SIG-M5 treated with dmso at 0.1 percent for 504 hours (cell line): ENCODE measurements around the gene BCAS3.

ENCODE experiments used
- DNase-seq: peaks from one replicate; lab custom pipeline; 2025; ENCODE audit not compliant: unreplicated experiment; lab: John Stamatoyannopoulos, UW

The BCAS3 gene

DNA sequence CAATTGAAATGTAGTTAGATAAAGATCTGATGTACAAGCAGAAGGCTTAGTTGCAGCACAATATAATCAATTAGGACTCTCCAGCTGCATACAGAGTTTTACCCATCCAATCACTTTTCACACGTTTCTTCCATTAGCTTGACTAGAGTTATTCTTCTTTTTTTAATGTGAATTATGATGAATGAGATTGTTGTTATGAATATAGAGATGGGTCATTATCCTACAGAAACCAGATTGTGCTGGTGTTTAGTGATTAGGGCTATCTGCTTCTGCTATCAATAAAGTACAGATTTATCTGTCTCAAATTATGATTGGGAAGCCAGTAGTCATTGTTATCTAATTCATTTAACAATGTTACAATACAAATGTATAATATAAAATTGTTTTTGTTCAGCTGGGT is 500.6 kb downstream of the BCAS3 start:
- DNase-seq, result no peak

DNA sequence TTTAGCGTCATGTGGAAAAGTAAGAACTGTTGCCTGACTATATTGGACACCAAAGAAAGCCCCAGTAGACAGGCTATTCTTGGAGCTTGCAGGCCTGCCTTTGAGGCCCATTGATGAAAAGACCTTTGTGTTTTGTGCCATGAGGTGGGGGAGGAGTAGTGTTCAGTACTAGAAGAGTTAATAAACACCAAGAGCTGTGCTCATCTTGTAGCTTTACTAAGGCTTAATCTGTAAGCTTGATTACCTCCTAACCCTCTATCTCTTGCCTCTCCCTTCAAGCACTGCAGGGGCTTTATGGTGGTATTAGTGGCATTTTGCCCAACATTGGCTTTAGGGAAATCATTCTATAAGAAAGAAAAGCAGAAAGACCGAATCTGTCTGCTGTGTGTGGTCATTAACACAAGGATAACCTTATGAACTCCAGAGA is 501.7 kb downstream of the BCAS3 start:
- no peak for DNase-seq

DNA sequence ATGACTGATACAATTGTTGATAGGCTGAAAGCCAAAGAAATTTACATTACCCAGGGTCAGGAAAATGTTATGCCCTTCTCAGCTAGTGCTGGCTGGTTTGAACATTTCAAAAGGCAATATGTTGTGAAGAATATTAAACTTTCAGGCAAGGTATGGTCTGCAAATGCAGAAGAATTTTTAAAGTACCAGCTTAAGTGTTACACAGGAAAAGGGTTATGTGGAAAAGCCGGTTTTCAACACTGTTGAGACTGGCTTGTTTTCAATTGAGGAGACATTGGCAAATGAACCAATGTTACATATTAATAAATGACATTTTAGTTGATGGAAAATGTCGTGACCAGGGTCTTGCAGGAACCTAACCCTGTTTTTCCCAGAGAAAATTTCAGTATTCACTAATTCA is 506.1 kb downstream of the BCAS3 start:
- no peak for DNase-seq

DNA sequence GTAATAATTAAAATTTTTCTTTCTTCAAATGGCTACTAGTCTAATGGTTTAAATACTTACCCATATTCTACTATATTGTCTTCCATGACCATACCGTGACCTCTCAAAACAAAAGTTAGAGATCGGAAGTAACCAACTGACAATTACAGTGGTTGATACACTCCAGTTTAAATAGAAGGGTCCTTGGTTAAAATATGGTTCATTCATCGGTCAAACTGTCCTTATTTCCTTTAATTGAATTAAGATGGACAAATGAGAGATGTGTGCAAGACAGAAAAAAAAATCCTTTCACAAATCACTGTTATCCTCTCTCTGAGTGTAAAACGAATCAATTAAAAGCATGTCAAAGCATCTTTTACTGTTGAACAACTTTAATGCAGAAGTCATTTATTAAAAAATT is 507.7 kb downstream of the BCAS3 start:
- no peak for DNase-seq

DNA sequence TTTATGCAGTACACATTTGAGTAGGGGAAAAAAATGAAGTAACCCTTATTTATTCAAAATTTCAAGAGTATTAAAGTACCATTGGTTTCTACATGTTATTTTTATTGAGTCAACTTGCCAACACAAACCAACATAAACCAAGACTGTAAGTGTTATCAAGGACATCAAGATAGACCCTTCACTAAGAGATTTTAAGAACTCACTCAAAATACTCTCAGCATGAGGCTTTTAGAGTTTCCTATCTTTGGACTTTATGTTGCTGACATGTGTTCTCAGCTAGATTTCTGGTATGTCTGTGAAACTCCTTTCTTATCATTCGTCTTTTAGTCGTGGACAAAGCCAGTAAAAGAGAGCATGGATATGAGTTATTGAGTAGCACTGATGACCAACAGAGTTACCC is 509.4 kb downstream of the BCAS3 start:
- no peak for DNase-seq

DNA sequence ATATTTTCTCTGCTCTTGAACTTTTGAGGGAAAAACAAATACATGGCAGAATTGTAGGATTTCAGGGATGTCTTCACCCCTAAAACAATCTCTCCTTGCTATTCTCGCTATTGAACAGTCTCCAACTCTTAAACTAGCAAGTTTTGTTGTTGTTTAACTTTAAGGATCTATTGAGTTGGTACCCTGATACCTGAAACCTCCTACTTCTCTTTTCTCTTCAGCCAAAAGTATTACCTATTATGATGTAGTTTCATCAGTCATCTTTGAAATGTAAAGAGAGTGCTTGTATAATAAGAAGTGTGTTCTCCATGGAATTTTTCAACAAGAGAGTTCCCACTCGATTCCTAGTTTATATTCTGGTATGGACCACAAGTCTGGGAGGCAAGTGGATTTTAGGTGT is 510.4 kb downstream of the BCAS3 start:
- no peak for DNase-seq

DNA sequence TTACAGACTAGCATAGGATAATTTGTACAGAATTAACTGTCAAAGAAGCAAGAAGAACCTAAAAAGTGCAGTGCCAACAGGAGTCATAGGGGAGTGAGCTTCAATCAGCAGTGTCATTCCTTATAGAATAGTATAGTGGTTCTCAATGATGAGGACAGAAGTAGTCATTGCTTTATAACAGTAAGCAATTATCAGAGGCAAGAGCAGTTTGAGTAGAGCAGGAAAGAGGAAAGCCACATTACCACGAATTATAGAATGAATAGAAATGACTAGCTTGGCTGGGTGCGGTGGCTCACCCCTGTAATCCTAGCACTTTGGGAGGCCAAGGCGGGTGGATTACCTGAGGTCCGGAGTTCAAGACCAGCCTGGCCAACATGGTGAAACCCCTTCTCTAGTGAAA is 512.3 kb downstream of the BCAS3 start:
- no peak for DNase-seq

DNA sequence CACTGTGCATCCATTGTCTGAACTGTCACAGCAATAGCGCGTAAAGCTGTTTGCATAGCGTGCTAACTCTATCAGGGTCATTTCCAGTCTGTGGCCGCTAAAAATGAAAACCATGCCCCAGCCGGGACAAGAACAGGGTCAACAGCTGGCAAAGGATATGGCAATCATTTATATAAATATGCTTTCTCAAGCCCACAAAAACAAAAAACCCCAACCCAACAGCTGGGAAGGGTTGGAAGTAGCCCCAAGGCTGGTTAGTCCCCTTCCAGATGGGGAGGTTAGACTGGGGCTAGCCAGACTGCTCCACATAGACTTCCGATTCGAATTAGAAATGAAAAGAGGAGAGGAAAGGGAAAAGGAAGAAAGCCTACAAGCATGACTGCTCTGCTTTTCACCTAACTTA is 518.7 kb downstream of the BCAS3 start:
- no peak for DNase-seq

DNA sequence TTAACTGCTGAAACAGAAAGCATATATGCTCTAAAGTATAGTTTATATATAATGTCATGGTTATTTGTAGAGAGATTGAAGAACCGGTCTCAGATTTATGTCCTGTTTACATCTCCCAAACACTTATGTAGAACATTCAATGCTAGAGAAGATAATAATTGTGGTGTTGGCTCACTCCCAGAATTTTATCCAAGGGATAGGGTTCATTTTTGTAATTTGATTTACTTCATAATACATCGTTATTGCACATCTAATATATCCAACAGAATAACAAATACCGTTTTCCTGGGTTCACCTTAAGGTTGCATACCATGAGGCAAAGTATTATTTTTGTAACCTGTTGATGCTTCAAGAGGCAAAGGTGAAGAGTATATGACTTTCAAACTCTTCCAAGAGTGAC is 519.1 kb downstream of the BCAS3 start:
- no peak for DNase-seq

DNA sequence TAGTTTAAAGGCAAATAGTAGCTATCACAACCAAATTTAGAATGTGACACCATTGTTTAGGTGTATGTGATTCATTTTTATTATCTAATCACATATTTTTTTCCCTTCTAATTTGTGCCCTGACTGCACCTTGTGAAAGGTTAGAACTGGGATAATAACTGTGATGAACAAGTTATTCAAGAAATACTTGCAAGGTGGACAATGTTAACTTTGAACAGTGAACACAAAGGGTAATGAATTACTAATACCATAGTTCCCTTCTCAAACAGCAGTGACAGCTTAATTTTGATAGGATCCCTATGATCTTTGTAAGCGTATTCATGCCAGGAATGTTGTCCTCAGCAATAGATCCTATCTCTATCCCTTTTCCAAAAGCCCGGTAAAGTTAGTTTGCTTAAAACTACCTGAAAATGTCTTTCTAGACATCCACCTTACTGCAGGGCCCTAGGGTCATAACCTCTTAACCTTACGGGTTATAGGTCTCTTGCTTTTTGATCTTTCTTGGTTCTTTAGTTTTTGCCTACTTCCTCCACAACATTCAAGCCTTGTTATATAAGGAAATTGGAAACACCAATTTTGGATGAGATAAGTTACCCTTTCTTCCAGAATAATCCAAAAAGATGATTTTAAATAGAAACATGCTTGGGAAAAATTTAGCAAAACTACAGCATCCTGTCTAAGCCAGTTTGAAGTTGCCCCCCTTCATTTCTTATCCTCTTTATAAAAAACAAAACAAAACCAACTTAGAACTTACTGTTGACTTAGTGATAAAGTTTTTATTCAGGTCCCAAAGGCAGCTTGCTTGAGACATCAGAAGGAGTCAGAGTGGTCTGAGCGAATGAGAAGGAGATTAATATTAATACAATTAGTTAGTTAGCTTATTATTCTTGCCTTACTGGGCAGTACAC is 522.0 kb downstream of the BCAS3 start:
- DNase-seq, result peak; percentile 76

DNA sequence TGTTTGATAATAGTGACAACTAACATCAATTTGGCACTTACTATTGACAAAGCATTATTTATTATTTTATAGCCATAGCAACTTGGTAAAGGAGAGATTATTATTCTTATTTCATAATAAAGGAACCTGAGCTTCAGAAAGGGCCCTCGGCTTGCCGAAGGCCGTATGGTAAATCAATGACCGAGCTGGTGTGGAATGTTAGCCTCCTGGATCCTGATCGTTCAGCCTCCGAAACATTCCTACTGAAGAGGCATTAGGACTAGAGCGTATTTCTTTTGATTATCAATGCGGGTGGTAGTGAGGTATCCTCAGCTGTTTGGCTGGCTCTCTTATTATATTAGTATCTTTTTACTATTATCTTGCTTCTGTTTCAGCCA is 522.7 kb downstream of the BCAS3 start:
- DNase-seq, result no peak

DNA sequence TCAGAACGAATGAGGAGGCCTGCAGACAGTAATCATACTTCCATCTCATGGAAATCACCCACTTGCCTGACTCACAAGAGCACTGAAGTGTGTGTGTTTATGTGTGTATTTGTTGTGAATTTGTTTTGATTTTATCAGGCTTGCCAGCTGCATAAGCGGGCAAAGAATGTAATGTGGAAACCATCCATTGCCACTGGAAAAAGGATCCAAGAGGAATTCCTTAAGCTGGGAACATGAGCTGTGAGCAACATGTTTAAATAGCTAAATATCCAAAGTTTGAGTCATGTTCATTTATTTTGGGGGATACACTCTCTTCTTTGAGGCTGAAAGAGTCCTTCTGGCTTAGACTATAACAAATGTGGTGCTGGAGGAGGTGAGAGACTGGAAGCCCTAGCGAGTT is 523.6 kb downstream of the BCAS3 start:
- DNase-seq, result no peak

DNA sequence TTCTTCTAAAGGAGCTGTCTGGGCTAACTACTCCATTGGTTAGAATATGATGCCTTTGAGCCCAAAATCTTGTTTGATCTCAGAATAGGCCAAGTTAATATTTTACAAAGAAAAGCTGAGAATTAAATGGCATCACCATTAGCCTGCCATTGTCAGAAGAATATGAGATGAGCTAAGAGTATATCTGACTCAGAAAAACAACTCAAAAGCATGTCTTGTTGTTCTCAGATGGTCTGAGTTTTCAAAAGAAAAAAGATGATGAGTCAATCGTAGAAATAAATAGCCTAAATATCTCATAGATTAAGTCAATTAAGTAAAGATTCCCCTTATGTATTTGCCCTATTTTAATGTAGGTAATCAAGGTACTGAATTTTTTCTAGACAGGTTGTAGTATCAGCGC is 524.9 kb downstream of the BCAS3 start:
- DNase-seq, result no peak

DNA sequence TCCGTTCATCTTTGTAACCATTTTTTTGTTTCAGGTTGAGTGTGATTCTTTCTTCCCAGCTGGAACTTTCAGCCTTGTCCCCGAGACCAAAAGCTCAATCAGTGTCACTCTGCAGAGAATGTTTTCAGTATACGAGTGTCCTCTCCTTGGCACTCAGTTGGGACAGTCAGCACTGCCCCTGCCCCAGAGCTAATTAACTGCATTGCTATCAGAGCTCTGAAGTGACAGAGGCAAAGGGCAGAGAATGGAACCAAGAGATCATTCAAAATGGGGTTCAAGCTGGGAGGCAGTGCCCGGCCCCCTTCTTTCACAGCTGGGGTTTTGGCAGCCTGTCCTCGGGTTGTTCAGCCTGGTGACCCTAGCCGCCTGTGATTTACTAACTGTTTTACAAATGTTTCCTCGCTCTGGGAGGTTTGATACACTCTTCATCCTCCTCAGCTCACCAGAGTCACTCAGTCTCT is 526.0 kb downstream of the BCAS3 start:
- no peak for DNase-seq

DNA sequence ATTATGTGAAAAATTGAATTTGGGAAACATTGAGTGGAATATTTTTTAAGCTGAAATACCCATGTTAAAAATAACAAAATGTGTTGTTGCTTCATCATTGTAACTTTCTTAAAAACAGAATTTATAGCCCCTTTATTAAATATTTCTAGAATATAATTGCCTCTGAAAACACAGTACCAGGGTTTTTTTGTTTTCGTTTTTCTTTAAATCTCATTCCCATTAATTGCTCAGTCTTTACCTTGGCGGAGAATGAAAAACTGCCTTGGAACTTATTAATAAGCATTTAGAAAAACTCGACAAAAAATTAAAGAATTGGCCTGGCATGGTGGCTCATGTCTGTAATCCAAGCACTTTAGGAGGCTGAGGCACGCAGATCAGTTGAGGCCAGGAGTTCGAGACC is 526.8 kb downstream of the BCAS3 start:
- no peak for DNase-seq

DNA sequence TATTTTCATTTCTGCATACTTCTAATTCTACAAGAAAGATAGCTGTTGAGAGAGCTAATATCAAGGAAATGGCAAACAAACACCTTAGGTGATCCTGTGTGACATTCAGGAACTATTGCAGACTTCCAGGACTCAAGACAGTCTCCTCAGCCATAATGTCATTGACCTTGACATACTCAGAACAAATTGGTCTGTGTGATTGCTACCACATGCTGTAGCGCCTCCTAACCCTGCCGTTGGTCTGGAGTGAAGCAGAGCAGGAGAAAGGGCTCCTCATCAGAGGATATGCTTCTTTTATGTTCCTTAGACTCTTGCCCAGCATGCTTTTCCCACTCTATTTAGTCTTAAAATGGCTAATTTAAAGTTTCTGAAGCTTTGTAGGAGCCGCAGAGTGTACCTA is 527.8 kb downstream of the BCAS3 start:
- DNase-seq, result no peak

DNA sequence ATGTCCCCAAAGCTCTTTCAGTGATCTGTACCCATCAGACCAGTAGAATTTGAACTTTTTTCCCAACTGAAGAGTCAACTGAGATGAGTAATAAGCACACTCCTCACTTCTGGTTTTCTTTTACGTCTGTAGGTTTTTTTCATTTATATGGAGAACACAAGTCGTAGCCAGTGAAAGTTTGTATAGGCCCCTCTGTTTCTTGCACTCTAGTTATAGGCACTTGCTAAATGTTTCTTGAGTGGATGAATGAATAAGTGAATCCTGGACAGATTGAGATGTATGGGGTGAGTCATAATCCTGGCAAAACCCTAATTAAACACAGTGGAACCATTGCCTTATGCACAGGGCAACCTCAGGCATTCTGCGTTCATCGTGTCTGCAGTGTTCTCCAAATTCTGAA is 528.3 kb downstream of the BCAS3 start:
- DNase-seq, result no peak

DNA sequence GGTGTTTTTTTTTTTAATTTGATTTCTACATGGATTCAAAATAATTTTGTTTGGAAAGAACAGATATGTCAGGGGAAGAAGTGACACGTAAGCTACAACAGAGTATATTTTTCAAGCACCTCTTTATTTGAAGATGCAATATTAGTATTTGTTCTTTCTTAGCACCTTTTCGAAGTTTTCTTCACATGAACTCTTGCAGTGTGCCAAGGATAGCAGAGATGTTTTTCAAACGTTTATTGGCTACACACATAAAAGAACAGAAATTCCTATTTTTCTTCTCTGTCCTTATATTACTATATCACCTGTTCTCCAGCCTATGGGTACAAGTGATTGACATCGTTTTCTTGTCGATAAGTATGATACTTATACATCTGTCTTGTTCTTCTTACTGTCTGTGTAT is 529.3 kb downstream of the BCAS3 start:
- no peak for DNase-seq

DNA sequence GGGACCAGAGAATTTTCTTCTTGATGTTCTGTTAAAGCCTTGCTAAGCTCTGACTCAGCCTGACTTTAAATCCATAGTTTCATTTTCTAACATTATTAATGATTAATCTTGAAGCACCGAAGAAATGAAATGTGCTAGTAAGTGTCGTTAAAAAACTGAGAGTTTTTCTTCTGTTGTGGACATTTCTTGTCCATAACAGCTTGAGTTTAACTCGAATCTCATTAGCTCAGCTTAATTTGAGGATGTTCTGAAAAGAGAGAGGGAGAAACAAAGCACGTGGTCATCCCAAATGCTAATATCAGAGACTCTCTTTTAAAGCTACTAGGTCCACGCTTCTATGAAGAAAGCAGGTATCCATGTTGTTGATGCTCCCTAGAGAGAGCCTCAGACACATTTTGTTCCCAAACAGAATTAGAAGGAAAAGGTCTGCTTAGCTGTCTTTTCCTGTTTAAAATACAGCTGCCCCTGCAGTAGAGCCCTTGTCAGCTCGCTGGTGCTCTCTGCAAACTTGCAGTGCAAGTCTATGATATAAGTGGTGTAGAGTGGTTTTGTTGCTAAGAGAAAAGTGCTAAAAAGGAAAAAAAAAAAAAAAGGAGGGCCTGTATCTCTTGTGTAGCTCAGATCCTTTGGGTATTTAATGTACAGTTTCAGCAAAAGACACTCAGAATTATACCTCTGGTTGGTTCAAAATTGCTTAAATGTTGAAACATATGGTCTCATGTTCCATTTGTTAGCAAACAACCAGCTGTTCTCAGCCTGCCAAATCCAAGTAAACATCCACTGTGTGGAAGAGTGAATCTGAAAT is 530.9 kb downstream of the BCAS3 start:
- DNase-seq, result no peak

DNA sequence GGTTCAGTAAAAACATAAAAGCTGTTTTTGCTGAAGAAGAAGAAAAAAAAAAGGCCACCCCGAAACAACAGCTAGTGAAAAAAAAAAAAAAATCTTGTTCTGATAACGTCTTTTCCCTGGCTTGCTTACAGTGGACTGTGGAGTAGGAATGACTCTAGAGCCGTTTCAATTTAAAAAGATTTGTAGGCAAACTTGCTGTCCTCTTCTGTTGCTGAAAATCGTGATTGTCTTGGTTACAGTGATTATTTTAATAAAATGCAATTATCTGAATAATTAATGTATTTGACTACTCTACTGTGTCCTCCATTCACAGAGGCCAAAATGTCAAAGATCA is 531.4 kb downstream of the BCAS3 start:
- no peak for DNase-seq

DNA sequence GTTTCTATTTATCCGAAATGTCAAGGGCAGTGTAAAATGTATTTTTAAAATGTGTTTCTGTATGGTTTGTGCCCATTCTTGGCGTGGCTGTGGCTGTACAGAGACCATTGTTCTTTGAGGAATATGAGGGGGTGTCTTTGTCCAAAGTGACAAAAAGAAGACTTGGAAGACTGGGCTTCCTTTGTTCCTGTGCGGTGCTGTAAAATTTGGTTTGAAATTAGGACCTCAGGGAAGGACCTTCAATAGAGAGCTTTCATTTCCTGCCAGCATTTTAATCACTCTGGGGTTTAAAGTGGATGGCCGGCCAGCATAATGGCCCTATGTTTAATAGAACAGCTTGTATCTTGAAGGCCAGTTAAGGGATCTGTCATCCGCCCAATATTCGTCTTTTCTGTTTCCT is 531.9 kb downstream of the BCAS3 start:
- DNase-seq, result no peak

DNA sequence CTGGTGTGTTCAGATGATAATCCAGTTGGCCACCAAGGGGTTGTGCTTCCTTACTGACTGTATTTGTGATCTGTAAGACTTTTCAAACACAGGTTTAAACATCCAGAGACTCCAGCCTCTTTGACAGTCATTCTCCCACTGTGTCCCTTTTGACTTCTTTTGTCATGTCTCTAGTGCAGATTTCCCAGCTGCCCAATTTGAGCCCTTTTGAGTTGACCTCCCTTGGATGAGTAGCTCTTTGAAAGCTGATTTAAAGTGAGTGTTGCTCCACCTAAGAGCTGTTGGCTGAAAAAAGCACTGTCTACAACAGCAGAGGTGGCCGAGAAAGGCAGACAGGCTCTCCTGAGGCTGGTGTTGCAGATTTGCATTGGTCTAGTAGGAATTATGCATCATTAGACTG is 533.6 kb downstream of the BCAS3 start:
- DNase-seq, result no peak
